MM.1S (cell line): ENCODE data around the gene ABCA2.

Experiments
- EZH2 ChIP-seq: fragments of 300-600 bp; sonication (generic); optimal IDR thresholded peaks from 2 replicates; pipeline ENCODE3; 2017; ENCODE audit warnings: low read depth, mild to moderate bottlenecking, antibody characterized with exemption, low read length, mixed read lengths
- TF ChIP-seq, protein P1 (sequence below): fragments of 300-600 bp; sonication (generic); IDR thresholded peaks from 2 replicates; pipeline ENCODE4 v1.5.1; 2016; ENCODE audit warnings: antibody characterized with exemption, low read length, mixed read lengths

DNA sequence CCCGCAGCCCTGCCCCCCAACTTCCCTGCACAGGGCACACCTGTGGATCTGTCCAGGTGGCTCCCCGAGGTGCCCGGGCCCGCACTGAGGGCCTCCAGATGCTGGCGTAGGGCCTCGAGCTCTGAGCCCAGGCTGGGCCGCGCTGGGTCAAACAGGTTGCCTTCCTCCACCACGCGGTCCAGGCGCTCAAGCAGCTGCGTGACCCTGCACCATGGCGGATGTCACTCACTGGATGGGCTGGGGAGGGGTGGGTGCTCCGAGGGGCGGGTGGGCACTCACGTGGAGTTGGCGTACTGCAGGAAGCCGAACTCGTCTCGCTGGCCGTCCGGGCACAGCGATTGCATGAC is 5.4 kb downstream of the ABCA2 start:
- TF ChIP-seq, protein P1, sequence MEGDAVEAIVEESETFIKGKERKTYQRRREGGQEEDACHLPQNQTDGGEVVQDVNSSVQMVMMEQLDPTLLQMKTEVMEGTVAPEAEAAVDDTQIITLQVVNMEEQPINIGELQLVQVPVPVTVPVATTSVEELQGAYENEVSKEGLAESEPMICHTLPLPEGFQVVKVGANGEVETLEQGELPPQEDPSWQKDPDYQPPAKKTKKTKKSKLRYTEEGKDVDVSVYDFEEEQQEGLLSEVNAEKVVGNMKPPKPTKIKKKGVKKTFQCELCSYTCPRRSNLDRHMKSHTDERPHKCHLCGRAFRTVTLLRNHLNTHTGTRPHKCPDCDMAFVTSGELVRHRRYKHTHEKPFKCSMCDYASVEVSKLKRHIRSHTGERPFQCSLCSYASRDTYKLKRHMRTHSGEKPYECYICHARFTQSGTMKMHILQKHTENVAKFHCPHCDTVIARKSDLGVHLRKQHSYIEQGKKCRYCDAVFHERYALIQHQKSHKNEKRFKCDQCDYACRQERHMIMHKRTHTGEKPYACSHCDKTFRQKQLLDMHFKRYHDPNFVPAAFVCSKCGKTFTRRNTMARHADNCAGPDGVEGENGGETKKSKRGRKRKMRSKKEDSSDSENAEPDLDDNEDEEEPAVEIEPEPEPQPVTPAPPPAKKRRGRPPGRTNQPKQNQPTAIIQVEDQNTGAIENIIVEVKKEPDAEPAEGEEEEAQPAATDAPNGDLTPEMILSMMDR: no peak
- no peak for TF ChIP-seq EZH2
